PC-9 (cell line): ENCODE data around the gene HOXD3.

ENCODE experiments used
- EZH2 ChIP-seq: fragments of 200-600 bp; sonication (generic); IDR thresholded peaks from 2 replicates; pipeline ENCODE4 v1.8.0; 2017; ENCODE audit warnings: antibody characterized with exemption, low read depth
- TF ChIP-seq, protein P1 (sequence below): fragments of 200-600 bp; sonication (generic); conservative IDR thresholded peaks from 2 replicates; pipeline ENCODE4 v1.6.1; 2017; ENCODE audit warnings: mixed run types, antibody characterized with exemption, mild to moderate bottlenecking, moderate library complexity

DNA sequence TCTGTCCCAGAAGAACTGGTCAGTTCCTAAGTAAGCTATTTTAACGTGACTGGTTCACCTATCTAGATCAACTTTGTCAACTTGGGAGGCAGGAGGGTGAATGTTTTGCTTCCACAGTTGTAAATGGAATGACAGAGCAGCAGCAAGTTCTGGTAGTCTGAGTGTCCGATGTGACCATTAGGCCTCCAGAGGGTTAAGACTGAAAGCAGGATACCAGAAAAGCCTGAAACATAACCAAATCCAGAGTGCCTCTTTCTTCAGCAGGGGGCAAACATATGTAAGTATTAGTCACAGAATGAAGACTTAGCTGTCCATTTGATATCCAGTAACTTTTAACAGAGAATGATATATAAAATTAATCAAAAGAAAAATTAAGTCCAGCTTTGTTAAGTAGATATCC lies 9.2 kb downstream of the HOXD3 start:
- TF ChIP-seq, protein P1, sequence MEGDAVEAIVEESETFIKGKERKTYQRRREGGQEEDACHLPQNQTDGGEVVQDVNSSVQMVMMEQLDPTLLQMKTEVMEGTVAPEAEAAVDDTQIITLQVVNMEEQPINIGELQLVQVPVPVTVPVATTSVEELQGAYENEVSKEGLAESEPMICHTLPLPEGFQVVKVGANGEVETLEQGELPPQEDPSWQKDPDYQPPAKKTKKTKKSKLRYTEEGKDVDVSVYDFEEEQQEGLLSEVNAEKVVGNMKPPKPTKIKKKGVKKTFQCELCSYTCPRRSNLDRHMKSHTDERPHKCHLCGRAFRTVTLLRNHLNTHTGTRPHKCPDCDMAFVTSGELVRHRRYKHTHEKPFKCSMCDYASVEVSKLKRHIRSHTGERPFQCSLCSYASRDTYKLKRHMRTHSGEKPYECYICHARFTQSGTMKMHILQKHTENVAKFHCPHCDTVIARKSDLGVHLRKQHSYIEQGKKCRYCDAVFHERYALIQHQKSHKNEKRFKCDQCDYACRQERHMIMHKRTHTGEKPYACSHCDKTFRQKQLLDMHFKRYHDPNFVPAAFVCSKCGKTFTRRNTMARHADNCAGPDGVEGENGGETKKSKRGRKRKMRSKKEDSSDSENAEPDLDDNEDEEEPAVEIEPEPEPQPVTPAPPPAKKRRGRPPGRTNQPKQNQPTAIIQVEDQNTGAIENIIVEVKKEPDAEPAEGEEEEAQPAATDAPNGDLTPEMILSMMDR: no peak
- no peak for TF ChIP-seq EZH2
